Stomach (tissue), 9 donors: Measurements from ENCODE around the gene FAT2. TPM values are rescaled to one million over a fixed set of nuclear protein-coding genes. Genes with fewer than 3 reads are reported as not detected.
"Not testable (repeated sequence)": the region's sequence is repeated elsewhere in the genome, so short reads cannot be mapped to it uniquely, and the experiment has no call there.

ENCODE experiments used
- DNase-seq, 2 donors: peaks; one replicate each; pipeline versions ENCODE4 v3.0.0 to v3.0.0-alpha.2; 2013 to 2019
- H3K27ac ChIP-seq, 5 donors: fragments of 200-600 bp in 4 of 5; sonication (generic) in 4 of 5; one replicate each; pipeline ENCODE4 v1.5.1; 2013 to 2019; ENCODE audit warnings: mild to moderate bottlenecking in 1 of 5, moderate library complexity in 1 of 5
- H3K27me3 ChIP-seq, 3 donors: fragments of 200-600 bp; sonication (generic); one replicate each; pipeline ENCODE4 v1.5.1; 2017 to 2019; ENCODE audit warnings: mixed run types in 1 of 3
- H3K36me3 ChIP-seq, 4 donors: fragments of 200-600 bp; sonication (generic); 1 replicate in 3 of 4; 2 replicates in 1 of 4; pipeline ENCODE4 v1.5.1; 2016 to 2019
- H3K4me1 ChIP-seq, 4 donors: fragments of 200-600 bp; sonication (generic); one replicate each; pipeline ENCODE4 v1.5.1; 2016 to 2019
- H3K4me3 ChIP-seq, 4 donors: fragments of 200-600 bp; sonication (generic) in 3 of 4; one replicate each; pipeline ENCODE4 v1.5.1; 2016 to 2019; ENCODE audit warnings: mild to moderate bottlenecking in 1 of 4
- H3K9me3 ChIP-seq, 4 donors: fragments of 200-600 bp; sonication (generic); one replicate each; pipeline ENCODE4 v1.5.1; 2016 to 2019
- EP300 ChIP-seq: sonication (generic); formaldehyde crosslinking; IDR thresholded peaks from one replicate; pipeline ENCODE4 v1.6.1; 2017; ENCODE audit warnings: antibody characterized with exemption
- POLR2A ChIP-seq, 4 donors: fragments of 450-650 bp; IDR thresholded peaks; one replicate each; pipeline ENCODE4 v1.6.1; 2016; ENCODE audit warnings: antibody characterized with exemption in 4 of 4, control low read depth in 2 of 4, mild to moderate bottlenecking in 1 of 4, moderate library complexity in 1 of 4
- POLR2AphosphoS5 ChIP-seq, 3 donors: sonication (generic); formaldehyde crosslinking; IDR thresholded peaks; one replicate each; pipeline ENCODE4 v1.6.1; 2016; ENCODE audit warnings: antibody characterized with exemption in 3 of 3
- WGBS, 5 donors: extraction: QIAGEN DNeasy Blood & Tissue Kit in 3 of 5; methylation state at CpG; one replicate each; pipeline versions ENCODE4 v1.1.5 to v1.1.7; 2013 to 2018; 5-methylcytosine and 5-hydroxymethylcytosine counted together
- intact Hi-C: fragments of 100-400 bp; cut with DNase I; formaldehyde crosslinking; loops from one replicate; pipeline ENCODE4 v1.15.1; 2023; ENCODE audit warnings: low total_unique reads
- polyA plus RNA-seq, 3 donors: library from polyadenylated mRNA; stranded (reverse); fragments of 200-250 nt; gene quantifications; one replicate each; pipeline ENCODE4 v1.2.3, GENCODE V29; 2013
- total RNA-seq, 5 donors: library from RNA; depleted of rRNA; stranded (reverse); fragments of >200 nt; gene quantifications; one replicate each; pipeline versions ENCODE4 v1.1.0 to v1.2.3, GENCODE V29; 2014 to 2016
- TF ChIP-seq, protein P1 (sequence below), 7 experiments: fragments of 450-650 bp in 4 of 7; fragments of 200-600 bp in 3 of 7; sonication (generic) in 3 of 7; IDR thresholded peaks; one replicate each; pipeline ENCODE4 v1.5.1; 2016 to 2019; ENCODE audit warnings: antibody characterized with exemption in 7 of 7, control low read depth in 2 of 7, mild to moderate bottlenecking in 1 of 7
- donor health status: healthy with polysubstance abuse.
- donor health status: Bipolar disorder and iron deficiency.
- donor health status: healthy.

The FAT2 gene
- total and polyA plus RNA-seq, 8 donors: 0.18 to 16.8 (median 2.5) TPM; not detected in 4

DNA sequence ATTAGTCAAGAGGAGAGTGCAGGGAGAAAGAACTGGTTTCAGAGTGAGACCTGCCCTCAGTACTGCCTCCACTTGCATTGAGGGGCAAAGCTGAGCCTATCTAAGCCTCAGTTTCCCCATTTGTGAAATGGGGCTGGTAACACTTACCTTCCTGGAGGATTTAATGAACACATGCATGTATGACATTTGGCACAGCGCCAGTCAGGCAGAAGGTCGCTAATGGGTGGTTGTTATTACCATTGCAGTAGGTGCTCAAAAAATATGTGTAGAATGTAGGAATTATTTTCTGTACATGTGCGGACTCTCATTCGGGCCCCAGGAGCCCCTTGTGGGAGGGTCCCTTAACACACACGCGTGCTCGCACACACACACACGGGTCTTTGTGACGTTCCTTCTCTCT lies 10.9 kb downstream of the FAT2 start:
- DNase-seq: no peak
- 84 to 92% (median 90%) methylated on average over 9 of the region's 9 CpGs for WGBS, 5 donors
- no peaks in the 10 kb centered on the region for H3K9me3 ChIP-seq
- H3K4me3 ChIP-seq: no peak overlapping the region
- peaks cover 0 to 8% (median 0%) of the 10 kb centered on the region in 3 donors for H3K27me3 ChIP-seq
- no peaks in the 10 kb centered on the region for H3K36me3 ChIP-seq
- TF ChIP-seq POLR2A (IDR thresholded peaks at IDR 0.05) (no peak), EP300 (no peak), POLR2AphosphoS5 (IDR thresholded peaks at IDR 0.05) (no peak)
- TF ChIP-seq, protein P1, sequence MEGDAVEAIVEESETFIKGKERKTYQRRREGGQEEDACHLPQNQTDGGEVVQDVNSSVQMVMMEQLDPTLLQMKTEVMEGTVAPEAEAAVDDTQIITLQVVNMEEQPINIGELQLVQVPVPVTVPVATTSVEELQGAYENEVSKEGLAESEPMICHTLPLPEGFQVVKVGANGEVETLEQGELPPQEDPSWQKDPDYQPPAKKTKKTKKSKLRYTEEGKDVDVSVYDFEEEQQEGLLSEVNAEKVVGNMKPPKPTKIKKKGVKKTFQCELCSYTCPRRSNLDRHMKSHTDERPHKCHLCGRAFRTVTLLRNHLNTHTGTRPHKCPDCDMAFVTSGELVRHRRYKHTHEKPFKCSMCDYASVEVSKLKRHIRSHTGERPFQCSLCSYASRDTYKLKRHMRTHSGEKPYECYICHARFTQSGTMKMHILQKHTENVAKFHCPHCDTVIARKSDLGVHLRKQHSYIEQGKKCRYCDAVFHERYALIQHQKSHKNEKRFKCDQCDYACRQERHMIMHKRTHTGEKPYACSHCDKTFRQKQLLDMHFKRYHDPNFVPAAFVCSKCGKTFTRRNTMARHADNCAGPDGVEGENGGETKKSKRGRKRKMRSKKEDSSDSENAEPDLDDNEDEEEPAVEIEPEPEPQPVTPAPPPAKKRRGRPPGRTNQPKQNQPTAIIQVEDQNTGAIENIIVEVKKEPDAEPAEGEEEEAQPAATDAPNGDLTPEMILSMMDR (IDR thresholded peaks at IDR 0.05): no peak
- no peak overlapping the region for H3K27ac ChIP-seq
- intact Hi-C loops: no loop called here
- no peaks in the 10 kb centered on the region for H3K4me1 ChIP-seq

DNA sequence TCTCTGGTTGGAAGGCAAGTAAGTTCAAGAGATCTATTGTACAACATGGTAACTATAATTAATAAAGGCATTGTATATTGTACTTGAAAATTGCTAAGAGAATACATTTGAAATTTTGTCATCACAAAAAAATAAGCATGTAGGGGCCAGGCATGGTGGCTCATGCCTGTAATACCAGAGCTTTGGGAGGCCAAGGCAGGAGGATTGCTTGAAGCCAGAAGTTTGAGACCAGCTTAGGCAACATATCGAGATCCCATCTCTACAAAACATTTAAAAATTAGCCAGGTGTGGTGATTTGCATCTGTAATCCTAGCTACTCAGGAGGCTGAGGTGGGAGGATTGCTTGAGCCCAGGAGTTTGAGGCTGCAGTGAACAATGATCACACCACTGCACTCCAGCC lies 12.0 kb downstream of the FAT2 start:
- H3K27ac ChIP-seq, H3K4me3 ChIP-seq: not testable (repeated sequence)
- 75 to 89% (median 78%) methylated on average over 1 of the region's 1 CpG for WGBS, 5 donors

DNA sequence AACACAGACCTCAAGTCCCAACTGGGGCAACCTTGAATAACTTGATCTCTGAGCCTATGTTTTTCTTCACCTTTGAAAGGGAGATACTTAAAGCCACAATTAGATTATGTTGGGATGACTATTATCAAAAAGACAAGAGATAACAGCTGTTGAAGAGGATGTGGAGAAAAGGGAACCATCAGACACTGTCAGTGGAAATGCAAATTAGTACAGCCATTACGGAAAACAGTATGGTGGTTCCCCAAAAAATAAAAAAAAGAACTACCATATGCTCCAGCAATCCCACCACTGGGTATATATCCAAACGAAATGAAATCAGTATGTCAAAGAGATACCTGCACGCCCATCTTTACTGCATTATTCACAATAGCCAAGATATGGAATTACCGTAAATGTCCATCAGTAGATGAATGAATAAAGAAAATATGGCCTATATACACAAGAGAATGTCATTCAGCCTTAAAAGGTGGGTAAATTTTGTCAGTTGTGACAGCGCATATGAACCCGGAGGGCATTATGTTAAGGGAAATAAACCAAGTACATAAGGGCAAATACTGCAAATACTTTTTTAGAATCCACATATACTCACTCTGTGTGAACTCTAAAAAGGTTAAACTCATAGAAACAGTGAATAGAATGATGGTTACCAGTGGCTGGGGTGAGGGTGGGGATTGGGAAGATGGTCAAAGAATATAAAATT lies 12.7 kb downstream of the FAT2 start:
- Histone ChIP-seq H3K27me3 (peaks cover 0 to 3% (median 0%) of the 10 kb centered on the region in 3 donors), H3K27ac (no peak overlapping the region), H3K36me3 (no peaks in the 10 kb centered on the region), H3K9me3 (no peaks in the 10 kb centered on the region), H3K4me3 (no peak overlapping the region), H3K4me1 (no peaks in the 10 kb centered on the region)
- no peak for DNase-seq
- 89 to 94% (median 91%) methylated on average over 6 of the region's 6 CpGs for WGBS, 5 donors
- TF ChIP-seq EP300: no peak
- no peak for TF ChIP-seq POLR2AphosphoS5 (IDR thresholded peaks at IDR 0.05)
- TF ChIP-seq, protein P1 (IDR thresholded peaks at IDR 0.05): no peak
- no peak for TF ChIP-seq POLR2A (IDR thresholded peaks at IDR 0.05)
- intact Hi-C loops: no loop called here

More for the DNA sequence above, 12.0 kb downstream of the FAT2 start:
- H3K27me3 ChIP-seq, intact Hi-C loops, H3K36me3 ChIP-seq, H3K9me3 ChIP-seq, H3K4me1 ChIP-seq, DNase-seq: not testable (repeated sequence)

DNA sequence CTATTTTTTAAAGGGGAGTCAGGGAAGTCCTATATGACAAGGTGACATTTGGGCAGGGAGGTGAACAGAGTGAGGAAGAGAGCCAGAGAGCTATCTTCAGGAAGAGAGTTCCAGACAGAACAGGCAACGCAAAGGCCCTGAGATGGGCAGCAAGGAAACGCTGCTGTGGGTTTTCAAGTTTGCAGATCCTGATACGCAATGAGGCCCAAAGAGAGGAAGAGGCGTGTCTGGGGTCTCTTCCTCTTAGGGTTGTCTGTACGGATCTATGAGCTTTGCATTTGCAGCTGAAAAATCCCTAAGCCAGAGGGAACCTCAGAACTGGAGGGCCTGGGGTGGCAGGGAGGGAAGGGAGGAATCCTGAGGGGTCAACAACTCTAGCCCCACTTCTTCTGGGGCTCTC lies 13.6 kb downstream of the FAT2 start:
- Histone ChIP-seq H3K4me1 (no peaks in the 10 kb centered on the region), H3K36me3 (no peaks in the 10 kb centered on the region), H3K27me3 (peaks cover 0 to 3% (median 0%) of the 10 kb centered on the region in 3 donors), H3K4me3 (no peak overlapping the region), H3K27ac (no peak overlapping the region), H3K9me3 (no peaks in the 10 kb centered on the region)
- TF ChIP-seq EP300 (no peak), POLR2AphosphoS5 (IDR thresholded peaks at IDR 0.05) (no peak), POLR2A (IDR thresholded peaks at IDR 0.05) (no peak)
- TF ChIP-seq, protein P1 (IDR thresholded peaks at IDR 0.05): no peak
- peak in 1 of 2 donors; percentile 33 for DNase-seq
- intact Hi-C loops: no loop called here
- WGBS, 5 donors: 56 to 72% (median 69%) methylated on average over 5 of the region's 5 CpGs

DNA sequence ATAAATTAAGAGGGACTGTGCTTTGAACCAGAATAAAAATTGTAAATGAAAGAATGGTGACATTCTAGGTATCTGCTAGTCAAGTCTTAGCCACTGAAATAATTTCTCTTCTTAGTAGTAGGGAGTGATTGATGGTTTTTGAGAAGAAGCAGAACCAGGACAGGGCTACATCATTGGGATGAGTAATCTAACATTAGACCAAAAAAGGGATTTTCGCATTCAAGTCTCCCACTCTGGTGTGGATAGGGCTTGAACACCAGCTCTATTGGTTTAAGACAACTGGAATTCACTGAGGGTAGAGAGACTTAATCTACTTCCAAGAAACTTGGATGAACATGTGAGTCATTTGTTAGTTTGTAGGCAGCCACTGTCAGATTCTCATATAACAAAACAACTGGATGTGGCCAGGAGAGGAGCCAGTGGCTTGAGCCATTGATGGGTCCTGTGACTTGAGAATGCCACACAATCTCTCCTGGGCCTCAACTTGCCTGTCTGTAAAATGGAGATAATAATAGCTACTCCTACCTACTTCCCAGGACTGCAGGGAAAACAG lies 16.6 kb downstream of the FAT2 start:
- no peak overlapping the region for H3K27ac ChIP-seq
- no peaks in the 10 kb centered on the region for H3K9me3 ChIP-seq
- H3K36me3 ChIP-seq: no peaks in the 10 kb centered on the region
- no peaks in the 10 kb centered on the region for H3K27me3 ChIP-seq
- no peaks in the 10 kb centered on the region for H3K4me1 ChIP-seq
- no peak for TF ChIP-seq POLR2A (IDR thresholded peaks at IDR 0.05)
- no peak for TF ChIP-seq POLR2AphosphoS5 (IDR thresholded peaks at IDR 0.05)
- TF ChIP-seq, protein P1 (IDR thresholded peaks at IDR 0.05): no peak
- intact Hi-C loops: no loop called here
- no peak for DNase-seq
- WGBS, 5 donors: 80 to 94% (median 92%) methylated on average over 1 of the region's 1 CpG
- H3K4me3 ChIP-seq: no peak overlapping the region
